ENCODE data around the gene KCNH1.
A peak's percentile ranks its signal among the peaks of the same experiment; 100 is the strongest.

KCNH1 gene, protein sequence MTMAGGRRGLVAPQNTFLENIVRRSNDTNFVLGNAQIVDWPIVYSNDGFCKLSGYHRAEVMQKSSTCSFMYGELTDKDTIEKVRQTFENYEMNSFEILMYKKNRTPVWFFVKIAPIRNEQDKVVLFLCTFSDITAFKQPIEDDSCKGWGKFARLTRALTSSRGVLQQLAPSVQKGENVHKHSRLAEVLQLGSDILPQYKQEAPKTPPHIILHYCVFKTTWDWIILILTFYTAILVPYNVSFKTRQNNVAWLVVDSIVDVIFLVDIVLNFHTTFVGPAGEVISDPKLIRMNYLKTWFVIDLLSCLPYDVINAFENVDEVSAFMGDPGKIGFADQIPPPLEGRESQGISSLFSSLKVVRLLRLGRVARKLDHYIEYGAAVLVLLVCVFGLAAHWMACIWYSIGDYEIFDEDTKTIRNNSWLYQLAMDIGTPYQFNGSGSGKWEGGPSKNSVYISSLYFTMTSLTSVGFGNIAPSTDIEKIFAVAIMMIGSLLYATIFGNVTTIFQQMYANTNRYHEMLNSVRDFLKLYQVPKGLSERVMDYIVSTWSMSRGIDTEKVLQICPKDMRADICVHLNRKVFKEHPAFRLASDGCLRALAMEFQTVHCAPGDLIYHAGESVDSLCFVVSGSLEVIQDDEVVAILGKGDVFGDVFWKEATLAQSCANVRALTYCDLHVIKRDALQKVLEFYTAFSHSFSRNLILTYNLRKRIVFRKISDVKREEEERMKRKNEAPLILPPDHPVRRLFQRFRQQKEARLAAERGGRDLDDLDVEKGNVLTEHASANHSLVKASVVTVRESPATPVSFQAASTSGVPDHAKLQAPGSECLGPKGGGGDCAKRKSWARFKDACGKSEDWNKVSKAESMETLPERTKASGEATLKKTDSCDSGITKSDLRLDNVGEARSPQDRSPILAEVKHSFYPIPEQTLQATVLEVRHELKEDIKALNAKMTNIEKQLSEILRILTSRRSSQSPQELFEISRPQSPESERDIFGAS

DNA sequence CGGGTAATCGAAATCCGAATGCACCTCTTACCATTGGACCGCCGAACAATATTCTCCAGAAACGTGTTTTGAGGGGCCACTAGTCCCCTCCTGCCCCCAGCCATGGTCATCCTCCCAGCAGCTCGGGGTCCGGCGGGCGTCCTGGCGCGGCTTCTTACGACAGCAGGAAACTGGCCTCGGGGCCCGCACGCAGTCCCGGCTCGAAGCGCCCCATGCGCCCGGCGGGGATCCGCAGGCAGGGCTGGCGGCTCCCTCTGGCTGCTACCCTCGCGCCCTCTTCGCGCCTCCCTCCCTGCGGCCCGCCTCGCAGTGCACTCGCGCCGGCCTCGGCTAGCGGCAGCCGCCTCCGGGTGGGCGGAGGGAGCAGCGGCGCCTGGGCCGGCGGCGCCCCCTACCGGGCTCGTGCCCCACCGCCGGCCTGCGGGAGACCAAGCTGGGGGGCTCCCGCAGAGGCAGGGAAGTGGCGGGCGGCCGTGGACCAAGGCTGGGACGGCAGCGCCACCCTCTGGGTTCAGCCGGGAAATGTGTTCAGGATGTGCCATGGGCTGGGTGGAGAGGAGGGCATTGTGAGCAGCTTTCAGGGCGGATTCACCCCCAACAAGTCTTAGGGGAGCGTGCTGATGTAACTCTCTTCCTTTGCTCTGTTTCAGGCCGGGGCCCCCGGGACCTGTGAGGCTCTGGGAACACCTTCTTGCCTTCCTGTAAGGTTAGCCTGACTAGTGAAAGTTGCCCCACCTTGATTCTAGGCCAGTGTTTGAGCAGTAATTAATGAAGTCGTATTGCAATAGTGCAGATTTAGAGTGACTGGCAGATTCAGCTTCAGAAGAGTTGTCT, at the start of gene KCNH1:
TSS of gene KCNH1 (minus strand) at position 313 of the 834 bp plus-strand sequence. CDS start at position 110, 203 bp downstream.
- DNase-seq (ENCODE audit: low spot score) = peak; percentile 89

DNA sequence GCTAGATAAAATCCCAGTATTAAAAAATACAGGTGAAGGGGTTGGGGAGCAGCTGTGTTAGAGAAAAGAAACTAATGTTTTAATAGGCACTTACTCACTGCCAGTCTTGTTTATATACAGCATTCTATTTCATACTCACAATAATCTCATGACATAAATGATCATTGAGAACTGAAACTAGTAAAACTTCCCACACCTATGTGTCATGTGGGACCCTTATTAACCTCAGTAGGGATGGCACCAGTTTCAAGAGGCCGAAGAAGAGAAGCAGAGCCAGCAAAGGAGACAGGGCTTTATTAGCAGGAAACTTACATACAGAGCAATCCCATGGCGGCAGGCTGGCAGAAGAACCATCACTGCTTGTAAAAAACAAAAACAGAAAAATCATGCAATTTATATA, 48.8 kb upstream of the KCNH1 start:
- no peak for DNase-seq (ENCODE audit: low spot score)

DNA sequence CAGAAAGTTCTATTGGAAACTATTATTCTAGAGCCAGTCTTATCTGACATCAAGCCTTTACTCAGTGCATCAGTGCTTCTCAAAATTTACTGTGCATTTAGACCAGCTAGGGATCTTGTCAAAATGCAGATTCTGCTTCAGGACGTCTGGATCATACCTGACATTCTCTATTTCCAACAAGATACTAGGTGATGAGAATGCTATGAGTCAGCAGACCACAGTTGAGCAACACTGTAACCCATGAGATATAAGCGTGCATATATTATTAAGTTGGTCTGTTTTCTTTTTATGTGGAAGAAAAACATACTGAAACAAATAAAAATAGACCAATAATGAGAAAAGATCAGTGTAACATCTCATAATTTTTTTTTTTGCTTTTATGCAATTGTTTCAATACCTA, 40.4 kb upstream of the KCNH1 start:
- DNase-seq (ENCODE audit: low spot score) = no peak

DNA sequence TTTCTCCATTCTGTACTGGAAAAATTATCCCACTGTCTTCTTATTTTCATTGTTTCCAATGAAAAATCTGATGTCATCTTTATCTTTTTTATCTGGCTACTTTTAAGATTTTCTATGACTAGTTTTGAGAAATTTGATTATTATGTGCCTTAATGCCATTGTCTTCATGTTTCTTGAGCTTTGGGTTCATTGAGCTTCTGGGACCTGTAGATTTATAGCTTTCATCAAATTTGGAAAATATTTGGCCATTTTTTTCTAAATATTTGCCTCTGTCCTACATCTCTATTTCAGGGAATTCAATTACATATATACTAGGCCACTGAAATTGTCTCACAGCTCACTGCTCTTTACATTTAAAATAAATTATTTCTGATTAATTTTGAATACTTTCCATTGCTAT, 38.7 kb upstream of the KCNH1 start:
- no peak for DNase-seq (ENCODE audit: low spot score)

DNA sequence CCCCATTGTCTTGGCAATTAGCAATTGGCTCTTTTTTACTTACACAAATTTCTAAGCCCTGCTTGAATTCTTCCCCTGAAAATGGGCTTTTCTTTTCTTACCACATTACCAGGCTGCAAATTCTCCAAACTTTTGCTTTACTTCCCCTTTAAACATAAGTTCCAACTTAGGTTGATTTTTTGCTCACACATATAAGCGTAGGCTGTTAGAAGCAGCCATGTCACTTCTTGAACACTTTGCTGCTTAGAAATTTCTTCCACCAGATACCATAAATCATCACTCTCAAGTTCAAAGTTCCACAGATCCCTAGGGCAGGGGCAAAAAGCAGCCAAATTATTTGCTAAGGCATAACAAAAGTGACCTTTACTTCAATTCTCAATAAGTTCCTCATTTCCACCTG, 35.4 kb upstream of the KCNH1 start:
- DNase-seq (ENCODE audit: low spot score) = no peak

DNA sequence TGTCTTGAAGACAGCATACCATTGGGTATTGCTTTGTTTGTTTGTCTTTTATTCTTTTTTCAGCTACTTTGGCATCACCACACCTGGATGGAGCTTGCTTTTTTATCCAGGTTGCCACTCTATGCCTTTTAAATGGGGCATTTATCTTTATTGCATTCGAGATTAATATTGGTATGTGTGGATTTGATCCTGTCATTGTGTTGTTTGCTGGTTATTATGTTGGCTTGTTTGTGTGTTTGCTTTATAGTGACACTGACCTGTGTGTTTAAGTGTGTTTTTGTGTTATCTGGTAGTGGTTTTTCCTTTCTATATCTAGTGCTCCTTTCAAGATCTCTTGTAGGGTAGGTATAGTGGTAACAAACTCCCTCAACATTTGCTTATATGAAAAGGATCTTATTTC, 24.9 kb upstream of the KCNH1 start:
- no peak for DNase-seq (ENCODE audit: low spot score)

DNA sequence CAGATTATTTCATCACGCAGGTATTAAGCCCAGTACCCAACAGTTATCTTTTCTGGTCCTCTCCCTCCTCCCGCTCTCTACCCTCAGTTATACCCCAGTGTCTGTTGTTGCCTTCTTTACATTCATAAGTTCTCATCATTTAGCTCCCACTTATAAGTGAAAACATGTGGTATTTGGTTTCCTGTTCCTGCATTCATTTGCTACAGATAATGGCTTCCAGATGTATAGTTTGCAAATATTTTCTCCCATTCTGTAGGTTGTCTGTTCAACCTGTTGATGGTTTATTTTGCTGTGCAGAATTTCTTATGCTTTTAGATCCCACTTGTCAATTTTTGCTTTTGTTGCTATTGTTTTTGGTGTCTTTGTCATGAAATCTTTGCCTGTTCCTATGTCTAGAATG, 21.1 kb upstream of the KCNH1 start:
- DNase-seq (ENCODE audit: low spot score) = no peak

DNA sequence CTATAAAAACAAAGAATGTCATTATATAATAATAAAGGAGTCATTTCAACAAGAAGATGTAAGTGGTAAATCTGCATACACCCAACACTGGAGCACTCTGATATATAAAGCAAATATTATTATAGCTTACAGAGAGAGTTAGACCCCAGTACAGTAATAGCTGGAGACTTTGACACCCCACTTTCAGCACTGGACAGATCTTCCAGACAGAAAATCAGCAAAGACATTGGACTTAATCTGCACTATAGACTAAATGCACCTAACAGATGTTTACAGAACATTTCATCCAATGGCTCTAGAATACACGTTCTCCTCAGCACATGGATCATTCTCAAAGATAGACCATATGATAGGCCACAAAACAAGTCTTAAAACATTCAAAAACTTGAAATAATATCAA, 20.0 kb upstream of the KCNH1 start:
- DNase-seq (ENCODE audit: low spot score) = no peak

DNA sequence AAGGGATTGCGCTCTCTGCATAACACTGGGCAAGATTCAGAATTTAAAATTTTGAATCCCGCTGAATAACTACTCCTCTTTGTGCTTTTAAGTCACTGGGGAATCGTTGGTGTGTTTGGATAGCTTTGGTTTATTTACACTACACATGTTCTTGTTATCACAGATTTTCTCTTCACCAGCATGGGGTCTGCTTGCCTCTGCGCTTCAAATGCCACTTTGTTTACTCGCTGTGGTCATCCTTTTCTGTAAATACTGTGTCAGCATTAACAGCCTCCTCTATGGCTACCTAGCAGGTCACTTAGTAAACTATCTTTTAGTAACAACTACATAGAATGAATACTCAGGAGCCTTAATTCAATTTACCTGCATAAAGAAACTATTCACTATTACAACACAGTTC, 14.4 kb upstream of the KCNH1 start:
- DNase-seq (ENCODE audit: low spot score) = no peak

DNA sequence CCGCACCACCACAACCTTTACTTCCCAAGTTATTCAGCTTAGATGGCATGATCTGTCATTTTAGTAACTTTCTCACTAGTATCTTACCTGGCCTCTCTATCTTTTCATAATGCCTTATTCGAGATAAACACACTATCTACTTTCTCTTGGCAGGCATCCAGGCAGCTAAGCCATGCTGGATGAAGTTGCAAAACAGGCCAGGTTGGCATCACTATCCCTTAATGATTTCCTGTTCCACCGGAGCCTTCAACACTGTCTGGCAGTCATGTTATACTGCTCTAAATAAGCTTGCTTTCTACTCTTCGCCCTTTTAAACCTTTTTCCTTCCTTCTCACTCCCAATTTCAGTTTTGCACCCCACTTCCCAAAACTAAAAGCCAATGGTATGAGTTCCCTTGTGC, 12.0 kb upstream of the KCNH1 start:
- DNase-seq (ENCODE audit: low spot score) = no peak

DNA sequence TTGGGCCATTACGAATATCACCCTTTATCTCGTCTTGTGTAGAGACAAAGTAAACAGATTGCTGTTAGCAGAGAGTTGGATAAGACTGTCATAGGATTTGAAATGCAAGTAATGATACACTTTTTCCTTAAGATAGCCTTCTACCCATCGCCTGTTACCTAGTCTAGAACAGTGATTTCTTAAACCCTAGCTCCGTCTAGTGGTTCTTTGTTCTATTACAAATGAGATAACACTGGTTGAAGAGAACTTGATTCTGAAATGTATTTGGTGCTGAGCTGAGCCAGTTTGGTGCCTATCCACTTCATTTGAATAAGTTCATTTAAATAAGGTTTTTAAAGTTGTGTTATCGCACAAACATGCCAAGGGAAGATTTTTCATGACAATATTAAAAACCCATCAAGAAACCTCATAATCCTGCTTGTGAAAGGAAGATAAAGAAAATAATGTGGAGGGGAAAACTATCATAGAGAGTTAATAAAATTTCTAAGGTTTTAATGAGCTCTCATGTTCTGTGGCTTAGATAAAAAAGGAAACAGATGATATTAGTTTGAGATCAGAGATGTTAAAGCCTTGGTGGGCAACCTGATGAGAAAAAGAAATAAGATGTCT, 1.5 kb upstream of the KCNH1 start:
- no peak for DNase-seq (ENCODE audit: low spot score)

DNA sequence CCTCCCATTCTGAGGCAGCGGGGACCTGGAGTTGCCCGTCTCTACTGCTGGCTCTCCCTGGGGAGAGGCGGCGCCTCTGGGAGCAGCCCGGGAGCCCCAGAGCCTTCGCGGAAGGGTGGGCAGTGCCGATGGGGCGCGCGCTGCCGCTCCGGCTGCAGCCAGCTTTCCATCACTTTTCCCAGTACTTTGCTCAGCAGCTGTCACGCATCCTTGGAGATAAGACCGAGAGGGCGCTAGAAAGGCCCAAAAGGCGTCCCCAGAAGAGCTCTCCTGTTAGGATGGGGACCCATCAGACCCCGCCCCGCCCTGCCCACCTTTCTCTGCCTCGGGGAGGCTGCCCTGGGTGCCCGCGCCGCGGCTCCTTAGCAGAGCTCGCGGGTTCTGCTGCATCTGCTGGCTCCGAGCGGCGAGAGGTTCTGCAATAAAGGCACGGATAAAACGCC, 534 bp downstream of the KCNH1 start:
- DNase-seq (ENCODE audit: low spot score) = no peak

DNA sequence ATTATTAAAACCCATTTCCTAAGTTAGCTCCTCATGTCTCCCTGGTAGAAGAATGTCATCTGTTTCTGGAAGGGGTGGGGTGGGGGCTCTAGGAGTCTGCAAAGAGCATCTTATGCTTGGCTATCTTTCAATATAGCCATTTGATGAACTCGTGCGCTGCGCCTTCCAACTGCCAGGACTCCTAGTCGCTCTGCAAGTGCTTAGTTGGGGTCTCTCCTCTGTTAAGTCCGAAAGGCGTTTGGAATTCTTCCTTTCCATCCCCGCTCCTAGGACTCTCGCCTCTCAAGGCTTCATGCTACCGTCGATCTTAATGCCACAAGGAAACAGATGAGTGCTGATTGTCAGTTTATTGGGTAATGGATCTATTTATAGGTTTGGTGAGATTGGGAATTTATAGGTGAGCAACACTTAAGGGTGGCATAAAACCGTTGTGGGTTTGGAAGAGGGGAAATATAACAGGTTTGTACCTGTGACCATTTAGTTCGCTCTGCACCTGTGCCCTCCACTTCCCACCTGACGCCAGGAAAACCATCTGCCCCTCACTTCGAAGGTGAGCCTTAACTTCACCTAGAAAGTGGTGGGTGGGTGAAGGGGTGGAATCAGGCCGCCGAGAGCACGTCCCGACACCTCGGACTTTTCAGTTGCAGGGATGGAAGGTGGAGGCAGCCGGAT, 1.1 kb downstream of the KCNH1 start:
- no peak for DNase-seq (ENCODE audit: low spot score)

DNA sequence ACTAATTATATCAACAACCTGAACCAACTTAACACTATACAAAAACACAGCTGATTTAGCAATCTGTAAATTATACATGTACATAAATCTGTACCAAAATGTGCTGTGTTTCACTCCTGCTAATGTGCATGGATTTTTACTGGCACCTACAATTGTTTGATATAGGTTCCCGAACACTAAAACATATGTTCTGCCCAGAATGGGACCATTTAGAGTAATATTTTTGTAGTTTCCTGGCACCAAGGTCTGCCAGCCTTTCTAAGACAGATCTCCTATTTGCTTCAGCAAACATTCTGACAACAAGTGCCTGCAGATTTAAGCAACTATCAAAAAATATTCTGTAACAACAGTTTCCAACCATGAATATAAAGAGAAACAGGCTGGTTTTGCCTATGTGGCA, 4.2 kb downstream of the KCNH1 start:
- DNase-seq (ENCODE audit: low spot score) = no peak

DNA sequence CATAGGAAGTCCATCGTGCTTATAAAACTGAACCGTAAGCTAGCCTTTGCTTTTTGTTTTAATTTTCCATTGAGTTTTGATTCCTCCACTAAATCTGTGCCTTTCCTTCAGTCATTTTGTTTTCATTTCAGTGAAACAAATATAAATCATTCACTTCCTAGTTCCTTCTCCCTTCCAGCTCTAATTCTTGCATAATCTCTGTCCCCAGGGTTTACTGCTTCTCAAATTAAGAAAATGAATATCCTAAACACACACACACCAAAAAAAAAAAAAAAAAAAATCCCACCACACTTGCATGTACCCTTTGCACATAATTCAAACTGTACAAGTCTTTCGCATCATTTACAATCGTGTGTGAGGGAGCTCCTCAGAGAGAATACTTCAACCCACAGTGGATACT, 6.8 kb downstream of the KCNH1 start:
- no peak for DNase-seq (ENCODE audit: low spot score)

DNA sequence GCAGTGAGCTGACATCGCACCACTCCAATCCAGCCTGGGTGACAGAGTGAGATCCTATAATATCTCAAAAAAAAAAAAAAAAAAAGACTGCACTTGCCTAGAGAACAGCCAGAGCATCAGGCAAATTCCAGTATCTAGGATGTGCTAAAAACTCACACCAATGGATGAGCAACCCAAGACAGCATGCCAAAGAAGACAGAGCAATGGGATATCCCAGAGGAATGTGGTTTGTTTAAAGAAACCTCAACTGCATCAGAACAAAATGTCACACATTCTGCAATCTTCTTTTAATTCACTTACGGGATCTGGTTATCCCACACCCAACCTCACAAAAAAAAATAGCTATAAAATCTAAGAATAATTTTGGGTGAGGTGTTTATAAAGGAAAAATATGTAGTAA, 7.3 kb downstream of the KCNH1 start:
- DNase-seq (ENCODE audit: low spot score) = no peak

DNA sequence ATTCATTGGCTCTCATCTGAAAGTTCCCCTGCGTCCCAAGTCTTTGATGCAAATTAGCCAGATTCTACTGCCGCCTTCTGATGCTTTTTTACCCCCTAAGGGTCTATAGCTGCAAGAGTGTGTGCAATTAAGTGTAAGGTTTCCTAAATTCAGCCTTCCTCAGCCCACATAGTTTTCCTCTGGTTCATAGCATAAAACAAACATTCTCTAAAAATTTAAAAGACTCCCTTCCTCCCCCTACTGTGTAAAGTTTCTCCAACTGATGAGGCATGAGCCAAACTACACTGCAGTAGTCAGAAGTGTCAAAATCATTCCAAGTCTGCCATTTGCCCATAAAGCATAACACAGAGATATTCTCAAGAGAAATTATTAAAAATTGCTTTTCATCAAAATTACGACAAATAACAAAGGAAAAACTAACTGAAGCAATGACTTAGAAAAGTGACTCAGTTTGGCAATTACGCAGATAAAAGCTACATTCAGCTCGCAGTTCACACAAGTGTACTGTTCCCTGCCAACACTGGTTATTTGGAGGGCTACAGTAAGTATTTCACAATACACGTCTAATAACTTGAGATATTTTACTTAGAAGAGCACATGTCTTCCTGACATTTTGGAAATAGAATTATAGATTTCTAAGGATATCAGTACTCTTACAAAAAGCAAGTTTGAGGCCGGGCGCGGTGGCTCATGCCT, 15.4 kb downstream of the KCNH1 start:
- DNase-seq (ENCODE audit: low spot score) = no peak

DNA sequence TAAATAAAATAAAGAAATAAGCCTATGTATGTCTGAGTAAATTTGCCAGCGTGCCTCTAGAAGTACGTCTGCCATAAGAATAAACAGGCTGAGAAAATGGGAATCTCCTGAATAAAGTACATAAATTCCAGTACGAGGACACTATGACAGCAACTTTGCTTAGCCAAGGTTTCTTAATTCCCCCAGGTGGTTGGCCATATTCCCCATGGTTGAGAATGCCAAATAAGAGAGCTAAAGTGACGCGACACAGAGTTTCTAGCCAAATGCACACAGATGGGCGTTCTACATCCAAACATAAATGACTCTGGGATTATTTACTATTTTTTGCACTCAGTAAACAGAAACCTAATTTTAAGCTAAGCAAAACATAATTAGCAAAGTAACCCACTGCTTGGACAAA, 19.5 kb downstream of the KCNH1 start:
- no peak for DNase-seq (ENCODE audit: low spot score)

DNA sequence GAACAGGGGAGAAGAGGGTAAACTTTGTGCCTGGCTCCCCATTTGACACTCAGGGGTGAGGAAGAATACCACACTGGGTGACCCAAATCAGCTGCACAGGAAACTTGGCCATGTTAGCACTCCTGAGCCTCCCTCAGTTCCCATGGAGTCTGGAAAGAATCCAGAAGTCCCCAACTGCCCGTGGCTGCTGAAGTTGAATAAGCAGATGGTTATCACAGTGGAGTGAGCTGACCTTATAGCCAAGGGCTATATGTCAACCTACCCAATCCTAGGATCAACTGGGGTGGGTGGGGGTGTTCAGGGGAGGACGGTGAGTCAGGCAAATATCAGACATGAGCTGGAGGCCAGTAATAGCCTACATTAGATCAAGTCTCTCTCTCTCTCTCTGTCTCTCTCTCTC, 20.4 kb downstream of the KCNH1 start:
- DNase-seq (ENCODE audit: low spot score) = no peak

DNA sequence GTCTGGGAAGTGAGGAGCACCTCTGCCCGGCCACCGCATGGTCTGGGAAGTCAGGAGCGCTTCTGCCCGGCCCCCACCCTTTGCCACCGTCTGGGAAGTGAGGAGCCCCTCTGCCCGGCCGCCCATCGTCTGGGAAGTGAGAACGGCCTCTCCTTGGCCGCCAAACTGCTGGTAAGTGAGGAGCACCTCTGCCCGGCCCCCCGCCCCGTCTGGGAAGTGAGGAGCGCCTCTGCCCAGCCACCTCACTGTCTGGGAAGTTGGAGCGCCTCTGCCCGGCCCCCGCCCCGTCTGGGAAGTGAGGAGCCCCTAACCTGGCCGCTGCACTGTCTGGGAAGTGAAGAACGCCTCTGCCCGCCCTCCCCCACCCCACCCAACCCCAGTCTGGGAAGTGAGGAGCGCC, 22.6 kb downstream of the KCNH1 start:
- DNase-seq (ENCODE audit: low spot score) = no peak

DNA sequence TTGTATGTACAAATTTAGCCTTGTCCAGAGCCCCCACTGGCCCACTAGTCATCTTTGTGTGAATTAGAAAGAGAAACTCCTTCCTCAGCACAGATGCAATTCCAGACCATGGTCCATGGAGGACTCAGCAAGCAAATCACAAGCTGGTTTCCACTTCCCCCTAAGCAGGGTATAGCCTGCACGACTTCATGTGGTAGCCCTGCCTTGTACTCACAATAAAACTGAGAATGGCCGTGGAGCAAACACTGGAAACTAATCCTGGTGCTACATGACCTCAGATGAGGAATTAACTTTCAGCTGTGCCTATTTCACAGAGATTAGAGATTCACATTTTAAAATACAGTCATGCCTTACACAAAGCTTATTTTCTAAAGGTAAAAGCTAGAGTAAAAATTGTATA, 32.5 kb downstream of the KCNH1 start:
- no peak for DNase-seq (ENCODE audit: low spot score)
